HG03108 (cell line): Measurements from ENCODE around the gene CDK14.

Source experiments
- ATAC-seq: cut with Tn5 transposase; IDR thresholded peaks from one replicate; pipeline ENCODE4 v1.9.1; 2021; ENCODE audit warnings: moderate library complexity; ENCODE audit not compliant: unreplicated experiment

Gene CDK14

GRCh38 chr7:90596671-90597562, 796 bp downstream of the CDK14 start:
- peak; percentile 32 for ATAC-seq

GRCh38 chr7:90597563-90598253, 1.6 kb downstream of the CDK14 start:
- no peak for ATAC-seq

GRCh38 chr7:90599038-90599437, 2.9 kb downstream of the CDK14 start:
- ATAC-seq: no peak

- no peak for ATAC-seq
Measured at GRCh38 chr7:90599892-90600555, 3.9 kb downstream of the CDK14 start.

- ATAC-seq: no peak
Measured at GRCh38 chr7:90602303-90602702, 6.2 kb downstream of the CDK14 start.

- ATAC-seq: no peak
Measured at GRCh38 chr7:90603346-90603745, 7.2 kb downstream of the CDK14 start.

GRCh38 chr7:90604383-90604782, 8.3 kb downstream of the CDK14 start:
- ATAC-seq: no peak

GRCh38 chr7:90605055-90605454, 8.9 kb downstream of the CDK14 start:
- ATAC-seq: no peak

GRCh38 chr7:90607196-90607595, 11.1 kb downstream of the CDK14 start:
- no peak for ATAC-seq

GRCh38 chr7:90610105-90610504, 14.0 kb downstream of the CDK14 start:
- no peak for ATAC-seq

- no peak for ATAC-seq
Measured at GRCh38 chr7:90611115-90611514, 15.0 kb downstream of the CDK14 start.

- ATAC-seq: peak; percentile 81
Measured at GRCh38 chr7:90613088-90613498, 17.0 kb downstream of the CDK14 start.

- no peak for ATAC-seq
Measured at GRCh38 chr7:90617442-90617841, 21.3 kb downstream of the CDK14 start.

- ATAC-seq: no peak
Measured at GRCh38 chr7:90618876-90619275, 22.8 kb downstream of the CDK14 start.

GRCh38 chr7:90621125-90621746, 25.1 kb downstream of the CDK14 start:
- ATAC-seq: peak; percentile 48

GRCh38 chr7:90621747-90622140, 25.6 kb downstream of the CDK14 start:
- no peak for ATAC-seq

GRCh38 chr7:90622670-90623069, 26.5 kb downstream of the CDK14 start:
- no peak for ATAC-seq

- ATAC-seq: no peak
Measured at GRCh38 chr7:90624225-90624911, 28.2 kb downstream of the CDK14 start.

- ATAC-seq: no peak
Measured at GRCh38 chr7:90625051-90625450, 28.9 kb downstream of the CDK14 start.

- no peak for ATAC-seq
Measured at GRCh38 chr7:90625562-90625961, 29.4 kb downstream of the CDK14 start.

GRCh38 chr7:90626013-90626412, 29.9 kb downstream of the CDK14 start:
- no peak for ATAC-seq
